Thyroid gland (tissue), 4 donors: ENCODE results near the gene IFNA16.

Experiments used
- CTCF ChIP-seq, 6 experiments: fragments of 200-600 bp in 3 of 6; fragments of 450-650 bp in 3 of 6; sonication (generic) in 3 of 6; IDR thresholded peaks; one replicate each; pipeline ENCODE4 v1.5.1; 2016 to 2019; ENCODE audit warnings: antibody characterized with exemption in 6 of 6, mild to moderate bottlenecking in 2 of 6, inconsistent platforms in 1 of 6, moderate library complexity in 1 of 6
- POLR2A ChIP-seq, 2 donors: fragments of 450-650 bp; IDR thresholded peaks; one replicate each; pipeline ENCODE4 v1.6.1; 2017; ENCODE audit warnings: antibody characterized with exemption in 2 of 2, mild to moderate bottlenecking in 2 of 2, moderate library complexity in 1 of 2

GRCh38 chr9:21251638-21252037 lies 34.5 kb upstream of the IFNA16 start:
- TF ChIP-seq CTCF (IDR thresholded peaks at IDR 0.05) (no peak), POLR2A (IDR thresholded peaks at IDR 0.05) (no peak)
